Measurements from ENCODE around the gene FBXL7.

GRCh38 chr5:15740383-15740782, 240.4 kb downstream of the FBXL7 start:
- TF ChIP-seq CTCF (conservative IDR thresholded peaks at IDR 0.05) (no peak), ZFX (IDR thresholded peaks at IDR 0.05) (no peak)

Measured in C4-2B (cell line).